ENCODE data around the gene GAB2.

DNA sequence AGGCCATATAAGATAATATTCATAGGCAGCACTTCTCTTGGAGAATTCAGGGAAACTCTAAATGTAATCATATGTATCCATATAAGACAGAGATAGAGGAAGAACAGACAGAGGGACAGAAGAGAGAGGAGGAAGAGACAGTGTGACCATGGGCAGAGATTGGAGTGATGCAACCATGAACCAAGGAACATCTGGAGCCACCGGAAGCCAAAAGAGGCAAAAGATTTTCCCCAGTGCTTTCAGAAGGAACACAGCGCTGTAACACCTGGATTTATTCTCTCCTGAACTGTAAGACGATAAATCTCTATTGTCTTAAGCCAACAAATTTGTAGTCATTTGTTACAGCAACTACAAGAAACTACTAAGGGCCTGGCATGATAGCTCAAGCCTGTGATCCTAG is 57.7 kb downstream of the GAB2 start:
- TF ChIP-seq, protein P1, sequence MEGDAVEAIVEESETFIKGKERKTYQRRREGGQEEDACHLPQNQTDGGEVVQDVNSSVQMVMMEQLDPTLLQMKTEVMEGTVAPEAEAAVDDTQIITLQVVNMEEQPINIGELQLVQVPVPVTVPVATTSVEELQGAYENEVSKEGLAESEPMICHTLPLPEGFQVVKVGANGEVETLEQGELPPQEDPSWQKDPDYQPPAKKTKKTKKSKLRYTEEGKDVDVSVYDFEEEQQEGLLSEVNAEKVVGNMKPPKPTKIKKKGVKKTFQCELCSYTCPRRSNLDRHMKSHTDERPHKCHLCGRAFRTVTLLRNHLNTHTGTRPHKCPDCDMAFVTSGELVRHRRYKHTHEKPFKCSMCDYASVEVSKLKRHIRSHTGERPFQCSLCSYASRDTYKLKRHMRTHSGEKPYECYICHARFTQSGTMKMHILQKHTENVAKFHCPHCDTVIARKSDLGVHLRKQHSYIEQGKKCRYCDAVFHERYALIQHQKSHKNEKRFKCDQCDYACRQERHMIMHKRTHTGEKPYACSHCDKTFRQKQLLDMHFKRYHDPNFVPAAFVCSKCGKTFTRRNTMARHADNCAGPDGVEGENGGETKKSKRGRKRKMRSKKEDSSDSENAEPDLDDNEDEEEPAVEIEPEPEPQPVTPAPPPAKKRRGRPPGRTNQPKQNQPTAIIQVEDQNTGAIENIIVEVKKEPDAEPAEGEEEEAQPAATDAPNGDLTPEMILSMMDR (IDR thresholded peaks at IDR 0.05): no peak
- no peak for TF ChIP-seq POLR2A (IDR thresholded peaks at IDR 0.05)

All from adrenal gland (tissue), 5 donors.